Spinal cord (tissue), 10 donors: ENCODE results near the gene LRRTM1. TPM values are rescaled to one million over a fixed set of nuclear protein-coding genes. Genes with fewer than 3 reads are reported as not detected.

Experiments
- DNase-seq, 6 donors: peaks; one replicate each; pipeline versions ENCODE4 v3.0.0 to v3.0.0-alpha.2; 2013 to 2015; ENCODE audit warnings: low spot score in 6 of 6, low read depth in 4 of 6
- H3K27ac ChIP-seq: one replicate; pipeline ENCODE4 v1.5.1; 2013; ENCODE audit warnings: low read depth, low read length, control low read depth
- H3K27me3 ChIP-seq: one replicate; pipeline ENCODE4 v1.6.1; 2013; ENCODE audit warnings: low read length; ENCODE audit not compliant: control insufficient read depth, insufficient read depth
- H3K36me3 ChIP-seq: one replicate; pipeline ENCODE4 v1.6.1; 2013; ENCODE audit warnings: low read length; ENCODE audit not compliant: control insufficient read depth, insufficient read depth
- H3K4me1 ChIP-seq: one replicate; pipeline ENCODE4 v1.6.1; 2013; ENCODE audit warnings: low read length; ENCODE audit not compliant: control insufficient read depth, insufficient read depth
- H3K4me3 ChIP-seq: one replicate; pipeline ENCODE4 v1.5.1; 2013; ENCODE audit warnings: low read depth, low read length, control low read depth
- H3K9me3 ChIP-seq: one replicate; pipeline ENCODE4 v1.6.1; 2013; ENCODE audit warnings: low read length; ENCODE audit not compliant: control insufficient read depth, insufficient read depth
- WGBS: methylation state at CpG from one replicate; pipeline ENCODE4 v1.1.5; 2013; ENCODE audit warnings: missing lambda C conversion rate; ENCODE audit not compliant: insufficient coverage; 5-methylcytosine and 5-hydroxymethylcytosine counted together
- polyA plus RNA-seq, 2 donors: library from polyadenylated mRNA; unstranded; fragments of 120-200 nt; gene quantifications; one replicate each; pipeline ENCODE4 v1.2.1, GENCODE V29; 2013; ENCODE audit not compliant: insufficient read length in 2 of 2
- total RNA-seq, 2 donors: library from RNA; depleted of rRNA in 1 of 2; stranded (reverse); fragments of 120-200 nt in 1 of 2; fragments of >200 nt in 1 of 2; gene quantifications; one replicate each; pipeline versions ENCODE4 v1.2.3 to v1.2.4, GENCODE V29; 2013 to 2014
- donor health status: healthy.

The LRRTM1 gene
- total and polyA plus RNA-seq, 4 donors: 5.9 to 44.9 (median 23.5) TPM

GRCh38 chr2:80329491-80329890, 24.9 kb upstream of the LRRTM1 start:
- Histone ChIP-seq H3K27ac (no peak overlapping the region), H3K9me3 (no peaks in the 10 kb centered on the region), H3K4me1 (peaks cover 3% of the 10 kb centered on the region), H3K4me3 (no peak overlapping the region), H3K36me3 (no peaks in the 10 kb centered on the region), H3K27me3 (no peaks in the 10 kb centered on the region)
- DNase-seq: no peak
- WGBS: 84% methylated on average over 5 of the region's 5 CpGs

GRCh38 chr2:80328159-80328571, 23.6 kb upstream of the LRRTM1 start:
- DNase-seq: no peak
- Histone ChIP-seq H3K27me3 (no peaks in the 10 kb centered on the region), H3K4me1 (peaks cover 3% of the 10 kb centered on the region), H3K9me3 (no peaks in the 10 kb centered on the region), H3K27ac (no peak overlapping the region), H3K4me3 (no peak overlapping the region), H3K36me3 (no peaks in the 10 kb centered on the region)
- 50% methylated on average over 1 of the region's 1 CpG for WGBS

GRCh38 chr2:80326861-80327260, 22.3 kb upstream of the LRRTM1 start:
- H3K36me3 ChIP-seq: no peaks in the 10 kb centered on the region
- peaks cover 10% of the 10 kb centered on the region for H3K4me1 ChIP-seq
- no peak overlapping the region for H3K27ac ChIP-seq
- no peak overlapping the region for H3K4me3 ChIP-seq
- 75% methylated on average over 1 of the region's 1 CpG for WGBS
- no peak for DNase-seq
- no peaks in the 10 kb centered on the region for H3K9me3 ChIP-seq
- peaks cover 3% of the 10 kb centered on the region for H3K27me3 ChIP-seq

GRCh38 chr2:80326214-80326613, 21.7 kb upstream of the LRRTM1 start:
- Histone ChIP-seq H3K27ac (no peak overlapping the region), H3K36me3 (no peaks in the 10 kb centered on the region), H3K4me1 (peaks cover 10% of the 10 kb centered on the region), H3K9me3 (no peaks in the 10 kb centered on the region), H3K27me3 (peaks cover 3% of the 10 kb centered on the region), H3K4me3 (no peak overlapping the region)
- DNase-seq: peak in 3 of 6 donors; percentile 42 to 89 (median 59)

- no peak for DNase-seq
- Histone ChIP-seq H3K4me3 (no peak overlapping the region), H3K4me1 (peaks cover 7% of the 10 kb centered on the region), H3K27me3 (peaks cover 3% of the 10 kb centered on the region), H3K9me3 (no peaks in the 10 kb centered on the region), H3K27ac (no peak overlapping the region), H3K36me3 (no peaks in the 10 kb centered on the region)
- 77% methylated on average over 3 of the region's 3 CpGs for WGBS
Observed at GRCh38 chr2:80324525-80324924, 20.0 kb upstream of the LRRTM1 start.

GRCh38 chr2:80323610-80324009, 19.1 kb upstream of the LRRTM1 start:
- Histone ChIP-seq H3K4me3 (no peak overlapping the region), H3K27ac (no peak overlapping the region), H3K9me3 (no peaks in the 10 kb centered on the region), H3K4me1 (peaks cover 7% of the 10 kb centered on the region), H3K36me3 (no peaks in the 10 kb centered on the region), H3K27me3 (peaks cover 3% of the 10 kb centered on the region)
- DNase-seq: no peak
- WGBS: no CpG with 5 or more reads among the region's 1 CpG

- no peak for DNase-seq
- 38% methylated on average over 14 of the region's 14 CpGs for WGBS
- H3K9me3 ChIP-seq: no peaks in the 10 kb centered on the region
- H3K27ac ChIP-seq: no peak overlapping the region
- peaks cover 3% of the 10 kb centered on the region for H3K27me3 ChIP-seq
- peaks cover 7% of the 10 kb centered on the region for H3K4me1 ChIP-seq
- no peaks in the 10 kb centered on the region for H3K36me3 ChIP-seq
- no peak overlapping the region for H3K4me3 ChIP-seq
Observed at GRCh38 chr2:80322958-80323357, 18.4 kb upstream of the LRRTM1 start.

- no peaks in the 10 kb centered on the region for H3K9me3 ChIP-seq
- peaks cover 3% of the 10 kb centered on the region for H3K27me3 ChIP-seq
- WGBS: 2% methylated on average over 38 of the region's 42 CpGs
- H3K4me1 ChIP-seq: peaks cover 7% of the 10 kb centered on the region
- H3K36me3 ChIP-seq: no peaks in the 10 kb centered on the region
- peak overlapping the region; percentile 10 for H3K4me3 ChIP-seq
- no peak overlapping the region for H3K27ac ChIP-seq
- peak in 2 of 6 donors; percentile 56 to 84 for DNase-seq
Observed at GRCh38 chr2:80322311-80322920, 17.9 kb upstream of the LRRTM1 start.

- Histone ChIP-seq H3K27me3 (no peaks in the 10 kb centered on the region), H3K4me3 (no peak overlapping the region), H3K27ac (no peak overlapping the region), H3K9me3 (no peaks in the 10 kb centered on the region), H3K4me1 (no peaks in the 10 kb centered on the region), H3K36me3 (no peaks in the 10 kb centered on the region)
- WGBS: 93% methylated on average over 4 of the region's 5 CpGs
- DNase-seq: no peak
Observed at GRCh38 chr2:80312282-80312839, 7.8 kb upstream of the LRRTM1 start.

GRCh38 chr2:80311304-80311703, 6.8 kb upstream of the LRRTM1 start:
- no peaks in the 10 kb centered on the region for H3K9me3 ChIP-seq
- no peak overlapping the region for H3K27ac ChIP-seq
- no peak overlapping the region for H3K4me3 ChIP-seq
- H3K27me3 ChIP-seq: no peaks in the 10 kb centered on the region
- no peaks in the 10 kb centered on the region for H3K36me3 ChIP-seq
- peaks cover 4% of the 10 kb centered on the region for H3K4me1 ChIP-seq
- no peak for DNase-seq
- 57% methylated on average over 1 of the region's 3 CpGs for WGBS
